ENCODE results near the gene ALK. TPM values are rescaled to one million over a fixed set of nuclear protein-coding genes. Genes with fewer than 3 reads are reported as not detected.

Gene ALK
- polyA plus RNA-seq, 3 donors = not detected

DNA sequence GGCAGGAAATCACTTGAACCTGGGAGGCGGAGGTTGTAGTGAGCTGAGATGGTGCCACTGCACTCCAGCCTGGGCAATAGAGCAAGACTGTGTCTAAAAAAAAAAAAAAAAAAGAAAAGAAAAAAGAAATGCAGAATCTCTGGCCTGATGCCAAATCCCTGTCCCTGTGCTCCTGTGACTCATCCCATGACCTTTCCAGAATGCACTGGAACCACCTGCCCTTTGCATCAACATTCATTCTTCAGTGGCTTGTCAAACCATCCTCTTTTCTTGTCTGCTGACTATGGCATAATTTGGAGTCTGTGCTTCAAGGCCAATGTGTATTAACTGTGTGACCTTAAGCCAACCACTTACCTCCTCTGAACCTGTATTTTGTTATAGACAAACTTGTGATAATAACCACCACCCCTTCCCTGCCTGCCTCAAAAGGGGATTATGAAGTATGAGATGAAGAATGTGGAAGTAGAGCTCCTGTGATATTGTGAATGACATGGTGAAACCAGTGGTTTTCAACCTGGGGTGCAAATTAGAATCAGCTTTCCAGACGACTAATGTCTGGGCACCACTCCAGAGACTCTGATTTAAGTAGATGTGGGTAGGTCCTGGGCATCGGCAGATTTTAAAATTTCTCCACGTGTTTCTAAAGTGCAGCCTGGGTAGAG lies 616.9 kb downstream of the ALK start:
- no peaks in the 10 kb centered on the region for H3K36me3 ChIP-seq (replicated peaks in 1 of 2; ENCODE audit: control insufficient read depth in 1 of 2, insufficient read depth in 2 of 2, low read length in 2 of 2)
- peaks cover 3 to 6% of the 10 kb centered on the region in 2 donors for H3K27me3 ChIP-seq (ENCODE audit: control insufficient read depth in 2 of 2, insufficient read depth in 2 of 2, low read length in 2 of 2)
- DNase-seq = no peak
- no peak overlapping the region for H3K27ac ChIP-seq (ENCODE audit: low read depth in 1 of 2, low read length in 2 of 2)
- H3K4me3 ChIP-seq (replicated peaks in 1 of 3; ENCODE audit: low read depth in 2 of 3, low read length in 3 of 3) = no peak overlapping the region
- TF ChIP-seq, protein P1, sequence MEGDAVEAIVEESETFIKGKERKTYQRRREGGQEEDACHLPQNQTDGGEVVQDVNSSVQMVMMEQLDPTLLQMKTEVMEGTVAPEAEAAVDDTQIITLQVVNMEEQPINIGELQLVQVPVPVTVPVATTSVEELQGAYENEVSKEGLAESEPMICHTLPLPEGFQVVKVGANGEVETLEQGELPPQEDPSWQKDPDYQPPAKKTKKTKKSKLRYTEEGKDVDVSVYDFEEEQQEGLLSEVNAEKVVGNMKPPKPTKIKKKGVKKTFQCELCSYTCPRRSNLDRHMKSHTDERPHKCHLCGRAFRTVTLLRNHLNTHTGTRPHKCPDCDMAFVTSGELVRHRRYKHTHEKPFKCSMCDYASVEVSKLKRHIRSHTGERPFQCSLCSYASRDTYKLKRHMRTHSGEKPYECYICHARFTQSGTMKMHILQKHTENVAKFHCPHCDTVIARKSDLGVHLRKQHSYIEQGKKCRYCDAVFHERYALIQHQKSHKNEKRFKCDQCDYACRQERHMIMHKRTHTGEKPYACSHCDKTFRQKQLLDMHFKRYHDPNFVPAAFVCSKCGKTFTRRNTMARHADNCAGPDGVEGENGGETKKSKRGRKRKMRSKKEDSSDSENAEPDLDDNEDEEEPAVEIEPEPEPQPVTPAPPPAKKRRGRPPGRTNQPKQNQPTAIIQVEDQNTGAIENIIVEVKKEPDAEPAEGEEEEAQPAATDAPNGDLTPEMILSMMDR (IDR thresholded peaks at IDR 0.05) = no peak
- no peaks in the 10 kb centered on the region for H4K20me1 ChIP-seq (ENCODE audit: insufficient read depth, low read length)
- H2AFZ ChIP-seq (ENCODE audit: insufficient read depth, low read depth, low read length, poor library complexity, severe bottlenecking) = no peak overlapping the region
- Mint-ChIP-seq H3K4me3 (no peak overlapping the region), H3K27me3 (ENCODE audit: low read depth in 3 of 3) (peaks cover 1 to 9% (median 5%) of the 10 kb centered on the region in 3 donors), H3K4me1 (peaks cover 4% of the 10 kb centered on the region), H3K27ac (no peak overlapping the region), H3K9me3 (no peaks in the 10 kb centered on the region), H3K36me3 (no peaks in the 10 kb centered on the region)
- intact Hi-C loops (cut with micrococcal nuclease) = loop anchor here in 1 of 2 donors (5.0 kb wide), 1 partner anchor 33 kb away; no protein-coding TSS in a partner anchor
- no peaks in the 10 kb centered on the region for H3K79me2 ChIP-seq (ENCODE audit: insufficient read depth, low read length)
- no peak overlapping the region for H3K9ac ChIP-seq (ENCODE audit: insufficient read depth, low read length, poor library complexity, severe bottlenecking)
- H3K4me2 ChIP-seq (replicated peaks; ENCODE audit: extremely low read depth, low read length, poor library complexity, severe bottlenecking) = no peak overlapping the region
- no peaks in the 10 kb centered on the region for H3K9me3 ChIP-seq (replicated peaks in 1 of 2; ENCODE audit: control insufficient read depth in 1 of 2, insufficient read depth in 1 of 2, low read length in 2 of 2)
- H3K4me1 ChIP-seq (ENCODE audit: control insufficient read depth in 1 of 2, insufficient read depth in 2 of 2, low read length in 2 of 2) = no peaks in the 10 kb centered on the region
- 61% methylated on average over 2 of the region's 4 CpGs for WGBS (ENCODE audit: insufficient coverage)

DNA sequence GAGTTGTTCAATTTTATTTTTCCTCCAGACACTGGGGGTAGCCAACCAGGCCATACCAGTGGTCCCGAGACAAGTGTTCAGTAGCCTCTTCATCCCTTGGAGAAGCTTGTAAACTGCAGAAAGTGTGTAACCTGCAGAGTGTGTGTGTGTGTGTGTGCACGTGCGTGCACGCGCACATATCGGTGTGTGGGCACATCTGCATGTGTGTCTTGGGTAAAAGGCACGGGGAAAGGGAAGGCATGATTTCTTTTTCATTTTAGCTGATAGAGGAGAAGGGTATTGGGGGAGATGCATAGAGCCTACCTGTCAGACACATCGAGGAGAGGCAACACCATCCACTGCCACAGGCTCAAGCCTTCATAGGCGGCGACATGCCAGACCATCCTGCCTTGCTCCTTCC lies 624.8 kb downstream of the ALK start:
- H3K27me3 Mint-ChIP-seq (ENCODE audit: low read depth in 3 of 3) = peaks cover 4 to 17% (median 9%) of the 10 kb centered on the region in 3 donors
- TF ChIP-seq, protein P1 (IDR thresholded peaks at IDR 0.05) = no peak
- no peaks in the 10 kb centered on the region for H3K36me3 ChIP-seq (replicated peaks in 1 of 2; ENCODE audit: control insufficient read depth in 1 of 2, insufficient read depth in 2 of 2, low read length in 2 of 2)

More for the DNA sequence above, 624.8 kb downstream of the ALK start:
- Histone ChIP-seq H3K27ac (ENCODE audit: low read depth in 1 of 2, low read length in 2 of 2) (no peak overlapping the region), H4K20me1 (ENCODE audit: insufficient read depth, low read length) (no peaks in the 10 kb centered on the region), H2AFZ (ENCODE audit: insufficient read depth, low read depth, low read length, poor library complexity, severe bottlenecking) (no peak overlapping the region), H3K9me3 (replicated peaks in 1 of 2; ENCODE audit: control insufficient read depth in 1 of 2, insufficient read depth in 1 of 2, low read length in 2 of 2) (no peaks in the 10 kb centered on the region), H3K79me2 (ENCODE audit: insufficient read depth, low read length) (no peaks in the 10 kb centered on the region), H3K9ac (ENCODE audit: insufficient read depth, low read length, poor library complexity, severe bottlenecking) (no peak overlapping the region), H3K4me3 (replicated peaks in 1 of 3; ENCODE audit: low read depth in 2 of 3, low read length in 3 of 3) (no peak overlapping the region), H3K4me2 (replicated peaks; ENCODE audit: extremely low read depth, low read length, poor library complexity, severe bottlenecking) (no peak overlapping the region), H3K4me1 (ENCODE audit: control insufficient read depth in 1 of 2, insufficient read depth in 2 of 2, low read length in 2 of 2) (no peaks in the 10 kb centered on the region), H3K27me3 (ENCODE audit: control insufficient read depth in 2 of 2, insufficient read depth in 2 of 2, low read length in 2 of 2) (peaks cover 2% of the 10 kb centered on the region in 2 donors)
- Mint-ChIP-seq H3K36me3 (no peaks in the 10 kb centered on the region), H3K4me1 (no peaks in the 10 kb centered on the region), H3K4me3 (no peak overlapping the region), H3K9me3 (peaks cover 0 to 2% (median 0%) of the 10 kb centered on the region in 7 donors), H3K27ac (no peak overlapping the region)
- DNase-seq = no peak
- intact Hi-C loops (cut with micrococcal nuclease) = no loop called here
- 82% methylated on average over 9 of the region's 10 CpGs for WGBS (ENCODE audit: insufficient coverage)

Measured in CD14-positive monocyte (primary cell).